ENCODE measurements around the gene WIPF1.

WIPF1 gene

DNA sequence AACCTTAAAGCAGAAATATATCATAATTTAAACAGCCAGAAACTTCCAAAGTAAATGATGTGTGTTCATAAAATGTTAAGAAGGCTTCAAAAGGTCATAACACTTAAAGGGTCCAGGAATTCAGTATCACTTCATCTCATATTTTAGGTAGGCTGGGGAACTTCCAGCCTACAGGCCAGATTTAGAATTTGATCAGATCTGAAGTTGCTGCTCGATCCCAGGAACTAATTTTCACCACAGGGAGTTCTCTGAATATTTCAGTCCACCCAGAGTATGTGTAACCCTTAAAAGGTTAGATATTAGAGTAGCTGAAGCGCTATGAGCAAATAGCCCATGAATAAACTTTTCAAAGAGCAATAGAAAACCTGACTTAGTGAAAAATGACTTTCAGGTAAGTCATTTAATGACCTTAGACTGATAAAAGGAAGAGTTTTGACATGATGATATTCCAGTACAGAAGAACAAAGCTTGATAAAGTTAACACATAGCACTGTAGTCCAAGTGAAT is 1.7 kb downstream of the WIPF1 start:
- TF ChIP-seq, protein P1, sequence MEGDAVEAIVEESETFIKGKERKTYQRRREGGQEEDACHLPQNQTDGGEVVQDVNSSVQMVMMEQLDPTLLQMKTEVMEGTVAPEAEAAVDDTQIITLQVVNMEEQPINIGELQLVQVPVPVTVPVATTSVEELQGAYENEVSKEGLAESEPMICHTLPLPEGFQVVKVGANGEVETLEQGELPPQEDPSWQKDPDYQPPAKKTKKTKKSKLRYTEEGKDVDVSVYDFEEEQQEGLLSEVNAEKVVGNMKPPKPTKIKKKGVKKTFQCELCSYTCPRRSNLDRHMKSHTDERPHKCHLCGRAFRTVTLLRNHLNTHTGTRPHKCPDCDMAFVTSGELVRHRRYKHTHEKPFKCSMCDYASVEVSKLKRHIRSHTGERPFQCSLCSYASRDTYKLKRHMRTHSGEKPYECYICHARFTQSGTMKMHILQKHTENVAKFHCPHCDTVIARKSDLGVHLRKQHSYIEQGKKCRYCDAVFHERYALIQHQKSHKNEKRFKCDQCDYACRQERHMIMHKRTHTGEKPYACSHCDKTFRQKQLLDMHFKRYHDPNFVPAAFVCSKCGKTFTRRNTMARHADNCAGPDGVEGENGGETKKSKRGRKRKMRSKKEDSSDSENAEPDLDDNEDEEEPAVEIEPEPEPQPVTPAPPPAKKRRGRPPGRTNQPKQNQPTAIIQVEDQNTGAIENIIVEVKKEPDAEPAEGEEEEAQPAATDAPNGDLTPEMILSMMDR (IDR thresholded peaks at IDR 0.05; ENCODE audit: borderline replicate concordance, control extremely low read depth, extremely low read depth, insufficient read depth, missing control alignments), result no peak
- in situ Hi-C loops (cut with MboI; ENCODE audit: low sequenced_read_pairs, unreplicated experiment), result no loop called here
- no peak for DNase-seq (ENCODE audit: low spot score)

DNA sequence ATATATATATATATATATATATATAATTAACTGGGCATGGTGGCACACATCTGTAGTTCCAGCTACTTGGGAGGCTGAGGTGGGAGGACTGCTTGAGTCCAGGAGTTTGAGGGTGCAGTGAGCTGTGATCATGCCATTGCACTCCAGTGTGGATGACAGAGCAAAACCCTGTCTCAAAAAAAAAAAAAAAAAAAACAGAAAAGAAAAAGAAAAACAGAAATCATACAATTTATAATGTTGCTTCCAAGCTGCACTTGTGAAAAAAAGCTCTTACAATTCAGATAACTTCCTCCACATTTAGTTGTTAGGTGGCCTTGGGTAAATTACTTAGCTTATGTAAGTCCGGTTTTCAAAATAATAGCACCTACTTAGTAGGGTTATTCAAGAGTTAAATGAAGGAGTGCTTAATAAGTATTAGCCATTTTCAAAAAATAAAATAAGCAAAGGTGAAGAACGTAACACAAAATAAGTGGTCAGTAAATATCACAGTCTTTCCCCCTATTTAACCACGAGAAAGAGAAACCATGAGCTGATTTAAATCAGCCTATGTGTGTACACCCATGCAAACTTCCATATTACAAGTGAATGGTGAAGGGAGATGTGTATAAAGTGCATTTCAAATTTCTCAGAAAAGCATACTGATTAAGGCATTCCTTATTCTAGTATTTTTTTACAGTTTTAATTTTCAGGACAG is 2.3 kb downstream of the WIPF1 start:
- in situ Hi-C loops (cut with MboI; ENCODE audit: low sequenced_read_pairs, unreplicated experiment), result no loop called here
- DNase-seq (ENCODE audit: low spot score), result no peak

DNA sequence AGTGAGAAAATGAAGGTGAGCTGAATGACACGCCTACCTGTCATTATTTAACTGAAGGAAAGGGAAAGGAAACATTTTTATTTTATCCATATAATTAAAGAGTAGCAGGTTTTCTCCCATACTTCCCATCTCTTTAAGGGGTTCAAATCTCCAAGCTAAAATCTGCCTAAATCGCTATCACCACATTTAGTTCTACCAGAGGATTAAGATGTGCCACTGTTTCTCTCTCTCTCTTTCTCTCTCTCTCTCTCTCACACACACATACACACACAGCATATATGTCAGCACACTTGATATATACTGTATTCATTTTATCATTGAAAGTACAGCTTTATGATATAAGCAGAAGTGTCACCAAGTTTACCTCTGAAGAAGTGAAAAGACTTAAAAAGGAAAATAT is 3.1 kb downstream of the WIPF1 start:
- in situ Hi-C loops (cut with MboI; ENCODE audit: low sequenced_read_pairs, unreplicated experiment), result no loop called here
- DNase-seq (ENCODE audit: low spot score), result no peak
- TF ChIP-seq, protein P1 (IDR thresholded peaks at IDR 0.05; ENCODE audit: borderline replicate concordance, control extremely low read depth, extremely low read depth, insufficient read depth, missing control alignments), result no peak

More for the DNA sequence above, 2.3 kb downstream of the WIPF1 start:
- TF ChIP-seq, protein P1 (IDR thresholded peaks at IDR 0.05; ENCODE audit: borderline replicate concordance, control extremely low read depth, extremely low read depth, insufficient read depth, missing control alignments), result no peak

DNA sequence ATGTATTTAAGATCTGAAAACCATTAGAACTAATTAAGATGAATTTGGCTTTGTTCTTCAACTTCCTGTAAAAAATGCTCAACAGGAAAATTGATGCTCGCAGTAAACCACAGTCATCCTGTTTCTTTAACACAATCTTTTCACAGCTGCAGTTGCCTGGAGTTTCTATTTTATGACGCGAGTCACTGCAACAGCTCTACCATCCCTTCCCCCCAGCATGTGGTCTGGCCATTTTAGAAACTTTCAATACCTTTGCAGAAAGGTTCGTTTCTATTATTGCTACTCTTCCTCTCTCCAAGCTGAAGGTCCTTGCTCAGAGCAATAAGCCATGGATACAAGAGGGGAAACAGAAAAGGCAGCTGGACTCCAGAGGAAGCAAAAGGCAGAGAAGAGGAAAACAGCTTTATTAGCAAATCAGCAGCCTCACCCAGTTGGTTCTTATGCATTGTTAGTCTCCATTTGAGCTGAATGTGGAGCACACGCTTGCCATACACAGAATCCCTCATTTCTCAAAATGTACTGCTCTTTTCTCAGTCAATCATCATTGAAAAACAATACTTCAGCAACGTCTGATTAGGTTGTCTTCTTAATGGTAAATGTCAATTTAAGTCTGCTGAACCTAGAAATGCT is 3.9 kb downstream of the WIPF1 start:
- DNase-seq (ENCODE audit: low spot score), result peak; percentile 45
- in situ Hi-C loops (cut with MboI; ENCODE audit: low sequenced_read_pairs, unreplicated experiment), result no loop called here
- TF ChIP-seq, protein P1 (IDR thresholded peaks at IDR 0.05; ENCODE audit: borderline replicate concordance, control extremely low read depth, extremely low read depth, insufficient read depth, missing control alignments), result no peak

DNA sequence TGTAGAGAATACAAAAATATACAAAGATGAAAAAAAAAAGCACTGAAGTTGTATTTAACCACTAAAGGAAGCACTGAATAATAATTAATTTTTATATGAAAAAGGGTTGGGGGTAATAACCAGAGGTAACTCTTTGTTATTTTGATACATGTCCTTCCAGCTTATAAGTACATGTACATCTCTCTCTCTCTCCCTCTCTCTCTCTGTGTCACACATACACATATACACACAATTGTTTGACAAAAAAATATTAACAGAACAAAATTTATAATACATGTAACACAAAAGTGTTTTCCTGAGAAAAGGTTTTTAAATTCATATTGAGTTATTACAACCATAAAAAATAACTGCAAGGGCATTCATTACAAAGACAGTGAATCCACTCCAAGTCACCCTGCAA is 4.6 kb downstream of the WIPF1 start:
- no peak for DNase-seq (ENCODE audit: low spot score)
- in situ Hi-C loops (cut with MboI; ENCODE audit: low sequenced_read_pairs, unreplicated experiment), result no loop called here
- TF ChIP-seq, protein P1 (IDR thresholded peaks at IDR 0.05; ENCODE audit: borderline replicate concordance, control extremely low read depth, extremely low read depth, insufficient read depth, missing control alignments), result no peak

DNA sequence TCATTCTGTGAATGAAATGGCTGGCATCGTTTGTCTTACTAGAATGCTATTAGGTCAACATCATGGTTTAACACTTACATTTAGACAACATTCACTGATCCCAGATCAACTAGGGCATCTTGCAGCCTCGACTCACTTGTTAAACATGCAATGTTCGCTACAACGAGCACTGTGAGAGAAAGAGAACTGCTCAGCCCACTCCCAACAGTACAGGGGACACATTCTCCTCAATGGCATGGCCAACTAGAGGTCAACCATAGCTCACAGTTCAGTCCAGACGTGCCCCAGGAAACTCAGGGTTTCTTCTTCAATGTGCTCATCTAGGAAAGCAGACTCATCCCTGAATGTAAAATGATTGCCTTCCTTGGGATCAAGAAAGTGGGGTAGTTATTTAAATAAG is 5.9 kb downstream of the WIPF1 start:
- in situ Hi-C loops (cut with MboI; ENCODE audit: low sequenced_read_pairs, unreplicated experiment), result no loop called here
- TF ChIP-seq, protein P1 (IDR thresholded peaks at IDR 0.05; ENCODE audit: borderline replicate concordance, control extremely low read depth, extremely low read depth, insufficient read depth, missing control alignments), result no peak
- no peak for DNase-seq (ENCODE audit: low spot score)
